D721Med (cell line): ENCODE data around the gene AMMECR1.

ENCODE experiments used
- DNase-seq: peaks from one replicate; pipeline ENCODE4 v3.0.0; 2011; ENCODE audit warnings: low spot score; ENCODE audit not compliant: insufficient read length
- FAIRE-seq: peaks from 2 replicates; lab custom pipeline; 2011; peaks lifted over from hg19 to GRCh38; lab: Jason Lieb, UNC
- CTCF ChIP-seq: IDR thresholded peaks from 2 replicates; pipeline ENCODE4 v1.5.1; 2012; ENCODE audit warnings: mild to moderate bottlenecking, control low read depth; ENCODE audit not compliant: insufficient read depth; ENCODE audit errors: missing control alignments

The AMMECR1 gene

DNA sequence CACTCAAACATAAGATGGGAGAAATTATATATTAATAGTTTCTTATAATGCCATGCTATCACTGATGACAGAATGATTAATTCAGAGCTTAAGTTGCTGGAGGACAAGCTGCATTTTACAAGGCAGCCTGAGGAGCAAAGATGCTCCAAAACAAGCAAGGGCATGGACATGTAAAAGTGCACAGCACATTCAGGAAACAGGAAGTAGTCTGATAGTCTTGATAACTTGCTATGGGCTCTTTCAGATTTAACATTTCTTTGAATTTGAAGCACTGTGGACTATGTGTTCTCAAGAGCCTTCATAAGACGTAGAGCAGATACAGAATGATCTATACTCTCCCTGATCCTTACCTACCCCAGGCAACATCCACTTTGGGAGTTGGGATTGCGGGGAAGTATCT is 50.0 kb downstream of the AMMECR1 start:
- no peak for TF ChIP-seq CTCF
- FAIRE-seq (no peak), DNase-seq (no peak)

DNA sequence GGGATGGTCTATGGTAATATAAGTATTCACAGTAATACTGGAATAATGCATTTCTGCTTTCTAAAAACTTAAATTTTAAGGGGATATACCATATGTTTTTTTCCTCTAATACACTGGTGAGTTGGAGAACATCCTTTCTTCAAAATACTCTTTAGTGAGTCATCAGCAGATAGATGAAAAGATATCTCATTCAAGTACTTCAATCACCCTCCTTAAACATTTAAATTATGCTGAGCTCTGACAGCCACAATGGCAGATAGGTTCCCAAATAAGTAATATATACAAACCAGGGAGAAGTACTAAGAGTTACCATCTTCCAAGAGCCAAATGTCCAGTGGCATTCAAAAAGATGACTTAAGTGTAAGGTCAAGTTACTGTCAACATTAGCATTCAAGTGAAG is 52.2 kb downstream of the AMMECR1 start:
- no peak for TF ChIP-seq CTCF
- no peak for DNase-seq
- FAIRE-seq: no peak

GRCh38 chrX:110259117-110259516 is 58.8 kb downstream of the AMMECR1 start:
- TF ChIP-seq CTCF: no peak
- DNase-seq (no peak), FAIRE-seq (peak; percentile 73)

GRCh38 chrX:110258552-110258951 is 59.3 kb downstream of the AMMECR1 start:
- TF ChIP-seq CTCF: no peak
- no peak for FAIRE-seq
- no peak for DNase-seq

DNA sequence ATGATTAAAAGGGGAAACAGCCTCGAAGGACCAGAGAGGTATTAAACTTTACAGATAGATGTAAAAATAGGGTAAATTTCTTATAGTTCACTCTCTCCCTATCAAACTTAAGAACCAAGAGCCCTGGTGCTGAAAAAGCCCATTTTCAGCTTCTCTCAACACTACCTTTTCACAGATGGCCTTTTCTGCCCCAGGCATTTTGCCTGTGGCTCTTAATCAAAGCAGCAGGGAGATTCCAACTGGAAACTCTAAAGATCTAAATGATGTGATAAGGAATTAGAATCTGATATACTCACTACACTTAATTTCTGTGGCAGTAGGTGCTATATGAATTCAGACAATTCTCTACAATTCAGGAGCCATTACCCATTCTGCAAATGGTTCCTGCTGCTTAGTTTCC is 60.0 kb downstream of the AMMECR1 start:
- DNase-seq (no peak), FAIRE-seq (no peak)
- no peak for TF ChIP-seq CTCF

DNA sequence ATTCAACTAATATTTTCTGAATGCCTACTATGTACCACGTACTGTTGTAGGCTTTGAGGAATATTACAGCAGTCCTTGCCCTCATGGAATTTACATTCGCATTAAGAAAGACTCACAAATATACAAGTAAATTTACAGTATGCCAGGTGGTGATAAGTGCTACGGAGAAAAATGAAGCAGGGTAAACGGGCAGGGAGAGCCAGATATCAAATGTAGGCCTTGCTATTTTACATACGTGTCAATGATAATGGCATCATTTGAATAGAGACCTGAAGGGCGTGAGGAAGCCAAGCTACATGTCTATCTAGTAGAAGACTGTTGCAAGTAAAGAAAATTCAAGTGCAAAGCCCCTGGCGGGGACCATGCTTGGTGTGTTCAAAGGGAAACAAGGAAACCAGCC is 65.2 kb downstream of the AMMECR1 start:
- FAIRE-seq (no peak), DNase-seq (no peak)
- TF ChIP-seq CTCF: no peak

DNA sequence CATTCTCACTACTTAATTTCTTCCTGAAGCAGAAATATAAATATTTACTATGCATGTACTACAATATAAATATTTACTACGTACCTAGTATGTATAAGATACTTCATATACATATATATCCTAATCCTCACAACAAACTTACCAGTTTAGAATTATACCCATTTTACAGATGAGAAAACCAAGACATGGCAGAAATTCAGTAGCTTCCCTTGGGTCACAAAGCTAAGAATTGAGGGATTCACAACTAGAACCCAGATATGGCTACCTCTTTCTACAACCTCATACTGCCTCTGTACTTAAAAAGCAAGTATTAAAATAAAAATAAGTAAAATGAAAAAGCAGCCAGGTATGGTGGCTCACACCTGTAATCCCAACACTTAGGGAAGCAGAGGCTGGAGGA is 65.9 kb downstream of the AMMECR1 start:
- no peak for FAIRE-seq

More for the DNA sequence above, 65.9 kb downstream of the AMMECR1 start:
- no peak for TF ChIP-seq CTCF
- no peak for DNase-seq
